Activated CD8-positive, alpha-beta memory T cell treated with anti-CD3 and anti-CD28 coated beads, Interleukin-2, amount 50 U/mL, for 24 hours (primary cell): ENCODE data around the gene DEDD.
A peak's percentile ranks its signal among the peaks of the same experiment; 100 is the strongest.

ENCODE experiments used
- DNase-seq: peaks from one replicate; pipeline ENCODE4 v3.0.0-alpha.2; 2020; ENCODE audit errors: extremely low read depth

DEDD gene

GRCh38 chr1:161163793-161164192 is 31.3 kb upstream of the DEDD start:
- no peak for DNase-seq

GRCh38 chr1:161162806-161163205 is 30.3 kb upstream of the DEDD start:
- DNase-seq: no peak

- DNase-seq: no peak
Observed at GRCh38 chr1:161162052-161162451, 29.6 kb upstream of the DEDD start.

GRCh38 chr1:161161652-161162051 is 29.2 kb upstream of the DEDD start:
- no peak for DNase-seq

- DNase-seq: no peak
Observed at GRCh38 chr1:161160671-161161145, 28.2 kb upstream of the DEDD start.

GRCh38 chr1:161159913-161160243 is 27.4 kb upstream of the DEDD start:
- no peak for DNase-seq

GRCh38 chr1:161159087-161159912 is 26.8 kb upstream of the DEDD start, which contains the start of gene USP21:
TSS of gene USP21 (plus strand) at chr1:161159500. CDS start at chr1:161160641, 1,141 bp downstream.
- peak; percentile 81 for DNase-seq

GRCh38 chr1:161158316-161159010 is 26.0 kb upstream of the DEDD start:
- no peak for DNase-seq

GRCh38 chr1:161157867-161158266 is 25.4 kb upstream of the DEDD start:
- no peak for DNase-seq

GRCh38 chr1:161153682-161154337 is 21.3 kb upstream of the DEDD start, which contains the start of gene UFC1:
TSS of gene UFC1 (plus strand) at chr1:161153978. CDS start at chr1:161153998, 20 bp downstream.
- DNase-seq: peak; percentile 53

- DNase-seq: no peak
Observed at GRCh38 chr1:161153176-161153575, 20.7 kb upstream of the DEDD start.

- no peak for DNase-seq
Observed at GRCh38 chr1:161145832-161146231, 13.4 kb upstream of the DEDD start.

- no peak for DNase-seq
Observed at GRCh38 chr1:161140755-161141400, 8.4 kb upstream of the DEDD start.

- DNase-seq: no peak
Observed at GRCh38 chr1:161139766-161140165, 7.3 kb upstream of the DEDD start.

- no peak for DNase-seq
Observed at GRCh38 chr1:161138431-161138830, 6.0 kb upstream of the DEDD start.

GRCh38 chr1:161137881-161138280 is 5.4 kb upstream of the DEDD start:
- no peak for DNase-seq

GRCh38 chr1:161133220-161133740 is 813 bp upstream of the DEDD start:
- no peak for DNase-seq

- no peak for DNase-seq
Observed at GRCh38 chr1:161131523-161132409, 701 bp downstream of the DEDD start.

- no peak for DNase-seq
Observed at GRCh38 chr1:161130266-161130665, 2.2 kb downstream of the DEDD start.

- no peak for DNase-seq
Observed at GRCh38 chr1:161128591-161129420, 3.7 kb downstream of the DEDD start.
